Smooth muscle cell (in vitro differentiated cells): Measurements from ENCODE around the gene TGFB1. TPM values are rescaled to one million over a fixed set of nuclear protein-coding genes. Genes with fewer than 3 reads are reported as not detected.

Experiments
- DNase-seq: peaks from one replicate; lab custom pipeline; 2025; ENCODE audit not compliant: unreplicated experiment; lab: John Stamatoyannopoulos, UW
- H2AFZ ChIP-seq: fragments of 200-600 bp; sonication (generic); 2 replicates; pipeline ENCODE4 v1.6.0; 2016; ENCODE audit warnings: antibody characterized with exemption, low read depth, mild to moderate bottlenecking
- H3F3A ChIP-seq: fragments of 200-600 bp; sonication (generic); 2 replicates; pipeline ENCODE4 v1.6.0; 2017; ENCODE audit warnings: antibody characterized with exemption, low read depth
- H3K27ac ChIP-seq: fragments of 200-600 bp; sonication (generic); 2 replicates; pipeline ENCODE4 v1.5.1; 2016; ENCODE audit warnings: low read depth, mild to moderate bottlenecking
- H3K27me3 ChIP-seq: fragments of 200-600 bp; sonication (generic); 2 replicates; pipeline ENCODE4 v1.6.1; 2016; ENCODE audit warnings: low read depth, mild to moderate bottlenecking
- H3K36me3 ChIP-seq: fragments of 200-600 bp; sonication (generic); 2 replicates; pipeline ENCODE4 v1.5.1; 2016; ENCODE audit warnings: low read depth
- H3K4me1 ChIP-seq: fragments of 200-600 bp; sonication (generic); 2 replicates; pipeline ENCODE4 v1.5.1; 2016; ENCODE audit warnings: low read depth
- H3K4me2 ChIP-seq: fragments of 200-600 bp; sonication (generic); 2 replicates; pipeline ENCODE4 v1.6.0; 2016; ENCODE audit warnings: mild to moderate bottlenecking
- H3K4me3 ChIP-seq: fragments of 200-600 bp; sonication (generic); 2 replicates; pipeline ENCODE4 v1.5.1; 2016; ENCODE audit warnings: mild to moderate bottlenecking
- H3K79me2 ChIP-seq: fragments of 200-600 bp; sonication (generic); 2 replicates; pipeline ENCODE4 v1.6.0; 2016; ENCODE audit warnings: low read depth, mild to moderate bottlenecking
- H3K9ac ChIP-seq: fragments of 200-600 bp; sonication (generic); 2 replicates; pipeline ENCODE4 v1.6.0; 2016; ENCODE audit warnings: low read depth
- H3K9me3 ChIP-seq: fragments of 200-600 bp; sonication (generic); replicated peaks from 2 replicates; pipeline ENCODE4 v1.5.1; 2016; ENCODE audit warnings: low read depth
- H4K20me1 ChIP-seq: fragments of 200-600 bp; sonication (generic); 2 replicates; pipeline ENCODE4 v1.6.0; 2016; ENCODE audit warnings: low read depth
- CTCF ChIP-seq: fragments of 200-600 bp; sonication (generic); IDR thresholded peaks from 2 replicates; pipeline ENCODE4 v1.5.1; 2017; ENCODE audit warnings: borderline replicate concordance, mild to moderate bottlenecking, antibody characterized with exemption; ENCODE audit not compliant: insufficient read depth, poor library complexity, severe bottlenecking
- WGBS: methylation state at CpG from one replicate; pipeline ENCODE4 v1.1.7; 2016; ENCODE audit warnings: low lambda C conversion rate; 5-methylcytosine and 5-hydroxymethylcytosine counted together
- polyA plus RNA-seq: library from polyadenylated mRNA; unstranded; fragments of >200 nt; fragmentation: Nextera tagmentation; extraction: Ambion mirVana; gene quantifications from 2 replicates; pipeline ENCODE4 v1.2.1, GENCODE V29; 2016
- total RNA-seq: library from RNA; depleted of rRNA; stranded (reverse); fragments of >200 nt; gene quantifications from 2 replicates; pipeline ENCODE4 v1.2.3, GENCODE V29; 2014

The TGFB1 gene
- total and polyA plus RNA-seq, 2 experiments from 2014 or later: 51.7 to 199 TPM

GRCh38 chr19:41344162-41344561, 9.6 kb downstream of the TGFB1 start:
- Histone ChIP-seq H3F3A (peaks cover 16% of the 10 kb centered on the region), H3K4me3 (no peak overlapping the region), H3K27ac (no peak overlapping the region), H3K4me1 (no peaks in the 10 kb centered on the region), H3K79me2 (peaks cover 65% of the 10 kb centered on the region), H4K20me1 (peaks cover 94% of the 10 kb centered on the region), H3K9me3 (no peaks in the 10 kb centered on the region), H3K27me3 (no peaks in the 10 kb centered on the region), H3K9ac (no peak overlapping the region), H3K36me3 (peaks cover 3% of the 10 kb centered on the region), H2AFZ (no peak overlapping the region), H3K4me2 (no peak overlapping the region)
- TF ChIP-seq CTCF: no peak
- 90% methylated on average over 2 of the region's 2 CpGs for WGBS
- DNase-seq: no peak

- Histone ChIP-seq H3K4me3 (no peak overlapping the region), H3K4me2 (no peak overlapping the region), H3F3A (peaks cover 16% of the 10 kb centered on the region), H3K79me2 (peaks cover 62% of the 10 kb centered on the region), H2AFZ (no peak overlapping the region), H3K27me3 (no peaks in the 10 kb centered on the region), H3K4me1 (no peaks in the 10 kb centered on the region), H3K9ac (no peak overlapping the region), H3K9me3 (no peaks in the 10 kb centered on the region), H4K20me1 (peaks cover 94% of the 10 kb centered on the region), H3K27ac (no peak overlapping the region), H3K36me3 (no peaks in the 10 kb centered on the region)
- WGBS: 95% methylated on average over 17 of the region's 20 CpGs
- no peak for DNase-seq
- no peak for TF ChIP-seq CTCF
These were observed 11.8 kb downstream of the TGFB1 start for GRCh38 chr19:41341669-41342490.

DNA sequence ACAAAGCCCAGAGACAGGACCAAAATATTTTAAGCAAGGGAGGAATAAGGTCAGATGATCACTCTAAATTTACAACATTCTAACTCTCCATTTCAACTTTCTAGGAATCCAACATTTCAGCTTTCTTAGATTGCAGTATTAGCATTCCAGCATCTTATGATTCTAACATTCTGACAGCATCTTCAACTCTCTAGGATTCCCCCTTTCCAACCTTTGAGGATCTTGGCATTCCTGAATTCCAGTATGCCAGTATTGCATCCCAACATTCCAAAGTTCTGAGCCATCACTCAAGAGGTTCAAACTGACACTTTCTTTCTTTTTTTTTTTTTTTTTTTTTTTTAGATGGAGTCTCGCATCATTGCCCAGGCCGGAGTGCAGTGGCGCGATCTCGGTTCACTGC, 13.8 kb downstream of the TGFB1 start:
- H3K4me2 ChIP-seq: no peak overlapping the region
- H3K4me3 ChIP-seq: no peak overlapping the region
- peaks cover 14% of the 10 kb centered on the region for H3F3A ChIP-seq
- H3K9me3 ChIP-seq: no peaks in the 10 kb centered on the region
- no peaks in the 10 kb centered on the region for H3K27me3 ChIP-seq
- no peak overlapping the region for H3K9ac ChIP-seq
- H3K36me3 ChIP-seq: peaks cover 4% of the 10 kb centered on the region
- DNase-seq: no peak
- 94% methylated on average over 2 of the region's 5 CpGs for WGBS
- H3K79me2 ChIP-seq: peaks cover 63% of the 10 kb centered on the region
- H3K27ac ChIP-seq: no peak overlapping the region
- no peak overlapping the region for H2AFZ ChIP-seq
- TF ChIP-seq CTCF: no peak
- H4K20me1 ChIP-seq: peaks cover 93% of the 10 kb centered on the region
- no peaks in the 10 kb centered on the region for H3K4me1 ChIP-seq

DNA sequence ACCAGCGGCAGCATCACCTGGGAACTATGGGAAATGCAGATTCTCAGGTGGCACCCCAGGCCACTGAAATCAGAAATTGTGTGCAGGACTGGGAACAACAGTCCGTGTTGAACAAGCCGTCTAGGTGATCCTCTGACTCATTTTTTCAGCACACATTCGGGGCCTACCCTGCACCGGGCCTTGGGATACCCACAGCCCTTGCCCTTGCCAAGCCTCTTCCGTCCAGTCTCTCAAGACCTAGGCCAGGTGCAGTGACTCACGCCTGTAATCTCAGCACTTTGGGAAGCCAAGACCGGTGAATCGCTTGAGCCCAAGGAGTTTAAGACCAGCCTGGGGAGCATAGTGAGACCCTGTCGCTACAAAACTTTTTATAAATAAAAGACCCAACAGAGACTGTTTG, 18.3 kb downstream of the TGFB1 start:
- no peak overlapping the region for H3K9ac ChIP-seq
- H3K79me2 ChIP-seq: peaks cover 70% of the 10 kb centered on the region
- WGBS: 94% methylated on average over 10 of the region's 10 CpGs
- no peak overlapping the region for H3K4me3 ChIP-seq
- H3K4me2 ChIP-seq: no peak overlapping the region
- H3K4me1 ChIP-seq: no peaks in the 10 kb centered on the region
- TF ChIP-seq CTCF: no peak
- H2AFZ ChIP-seq: no peak overlapping the region
- no peaks in the 10 kb centered on the region for H3K9me3 ChIP-seq
- no peaks in the 10 kb centered on the region for H3K27me3 ChIP-seq
- peaks cover 10% of the 10 kb centered on the region for H3F3A ChIP-seq
- H3K36me3 ChIP-seq: peaks cover 4% of the 10 kb centered on the region
- H3K27ac ChIP-seq: no peak overlapping the region
- no peak for DNase-seq
- peaks cover 82% of the 10 kb centered on the region for H4K20me1 ChIP-seq
